Measurements from ENCODE around the gene AMMECR1. TPM values are rescaled to one million over a fixed set of nuclear protein-coding genes. Genes with fewer than 3 reads are reported as not detected.

The AMMECR1 gene
- total RNA-seq, 2 donors from 2014 or later = 3.7 to 4.8 TPM

DNA sequence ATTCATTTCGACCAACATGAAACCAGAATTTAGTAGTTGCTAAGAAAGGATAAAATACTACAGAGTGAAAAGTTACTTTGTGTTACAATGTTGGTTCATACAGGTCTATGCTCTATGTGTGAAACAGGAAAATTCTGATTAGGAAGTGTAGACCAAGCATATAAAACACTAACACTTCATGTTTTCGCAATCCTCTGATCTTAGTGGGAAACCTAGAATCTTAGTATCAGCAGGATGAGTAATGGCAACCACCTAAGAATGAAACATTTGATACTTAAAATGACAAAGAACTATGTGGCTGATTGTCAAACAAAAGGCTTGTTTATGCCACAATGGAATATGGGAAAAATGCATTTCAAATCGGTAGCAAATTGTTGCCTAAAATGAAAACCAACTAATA is 116.1 kb downstream of the AMMECR1 start:
- 92% methylated on average over 3 of the region's 3 CpGs for WGBS
- intact Hi-C loops (cut with DNase I) = no loop called here
- TF ChIP-seq POLR2A (IDR thresholded peaks at IDR 0.05) = no peak
- TF ChIP-seq, protein P1, sequence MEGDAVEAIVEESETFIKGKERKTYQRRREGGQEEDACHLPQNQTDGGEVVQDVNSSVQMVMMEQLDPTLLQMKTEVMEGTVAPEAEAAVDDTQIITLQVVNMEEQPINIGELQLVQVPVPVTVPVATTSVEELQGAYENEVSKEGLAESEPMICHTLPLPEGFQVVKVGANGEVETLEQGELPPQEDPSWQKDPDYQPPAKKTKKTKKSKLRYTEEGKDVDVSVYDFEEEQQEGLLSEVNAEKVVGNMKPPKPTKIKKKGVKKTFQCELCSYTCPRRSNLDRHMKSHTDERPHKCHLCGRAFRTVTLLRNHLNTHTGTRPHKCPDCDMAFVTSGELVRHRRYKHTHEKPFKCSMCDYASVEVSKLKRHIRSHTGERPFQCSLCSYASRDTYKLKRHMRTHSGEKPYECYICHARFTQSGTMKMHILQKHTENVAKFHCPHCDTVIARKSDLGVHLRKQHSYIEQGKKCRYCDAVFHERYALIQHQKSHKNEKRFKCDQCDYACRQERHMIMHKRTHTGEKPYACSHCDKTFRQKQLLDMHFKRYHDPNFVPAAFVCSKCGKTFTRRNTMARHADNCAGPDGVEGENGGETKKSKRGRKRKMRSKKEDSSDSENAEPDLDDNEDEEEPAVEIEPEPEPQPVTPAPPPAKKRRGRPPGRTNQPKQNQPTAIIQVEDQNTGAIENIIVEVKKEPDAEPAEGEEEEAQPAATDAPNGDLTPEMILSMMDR (IDR thresholded peaks at IDR 0.05) = no peak
- TF ChIP-seq POLR2AphosphoS5 (IDR thresholded peaks at IDR 0.05) = no peak
- H3K4me3 ChIP-seq = no peak overlapping the region
- no peaks in the 10 kb centered on the region for H3K36me3 ChIP-seq
- no peaks in the 10 kb centered on the region for H3K9me3 ChIP-seq
- H3K4me1 ChIP-seq (replicated peaks) = no peaks in the 10 kb centered on the region
- no peak overlapping the region for H3K27ac ChIP-seq
- DNase-seq (ENCODE audit: low spot score) = no peak
- H3K27me3 ChIP-seq (replicated peaks; ENCODE audit: insufficient read depth) = no peaks in the 10 kb centered on the region

DNA sequence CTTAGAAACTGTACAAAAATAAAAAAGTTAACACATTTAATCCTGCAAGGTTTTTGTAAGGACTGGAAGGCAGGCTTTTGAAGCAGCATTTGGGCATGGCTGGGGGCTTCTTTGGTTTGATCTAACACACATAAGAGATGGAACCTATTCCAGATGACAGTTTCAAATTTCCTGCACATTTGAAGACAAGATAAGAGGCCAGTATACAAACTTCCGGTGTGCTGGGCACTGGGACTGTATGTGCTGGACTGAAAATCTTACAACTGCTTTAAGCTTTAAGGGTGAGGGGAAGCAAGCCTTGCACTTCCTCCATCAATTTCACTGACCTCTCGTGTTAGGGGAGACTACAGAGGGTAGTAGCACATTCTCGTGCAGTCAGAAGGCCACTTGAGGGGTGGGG is 122.9 kb downstream of the AMMECR1 start:
- H3K27me3 ChIP-seq (replicated peaks; ENCODE audit: insufficient read depth) = no peaks in the 10 kb centered on the region
- no peak overlapping the region for H3K27ac ChIP-seq
- TF ChIP-seq POLR2A (IDR thresholded peaks at IDR 0.05) (no peak), POLR2AphosphoS5 (IDR thresholded peaks at IDR 0.05) (no peak)
- TF ChIP-seq, protein P1 (IDR thresholded peaks at IDR 0.05) = no peak
- no peaks in the 10 kb centered on the region for H3K36me3 ChIP-seq
- no peaks in the 10 kb centered on the region for H3K4me1 ChIP-seq (replicated peaks)
- no peak overlapping the region for H3K4me3 ChIP-seq
- DNase-seq (ENCODE audit: low spot score) = no peak
- WGBS = 68% methylated on average over 3 of the region's 3 CpGs
- intact Hi-C loops (cut with DNase I) = no loop called here
- H3K9me3 ChIP-seq = no peaks in the 10 kb centered on the region

DNA sequence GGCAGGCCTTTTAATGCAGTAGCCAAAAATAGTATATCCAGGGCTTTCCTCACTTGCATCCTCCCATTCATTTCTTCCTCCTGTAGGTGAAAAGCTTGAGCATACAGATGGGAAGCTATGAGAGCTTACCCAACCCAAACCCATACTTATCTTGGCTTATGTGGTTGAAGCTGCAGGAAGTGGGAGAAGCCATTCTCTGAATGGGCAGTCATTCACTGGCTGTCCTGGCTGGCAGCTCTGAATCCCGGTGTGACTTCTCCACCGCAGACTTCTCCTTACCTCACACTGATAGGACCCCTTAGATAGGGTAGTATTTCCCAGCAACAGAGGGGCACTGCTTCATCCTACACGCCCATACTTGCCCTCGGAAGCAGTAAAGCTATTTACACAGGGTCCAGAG is 125.4 kb downstream of the AMMECR1 start:
- intact Hi-C loops (cut with DNase I) = no loop called here
- Histone ChIP-seq H3K4me3 (no peak overlapping the region), H3K27me3 (replicated peaks; ENCODE audit: insufficient read depth) (no peaks in the 10 kb centered on the region), H3K4me1 (replicated peaks) (no peaks in the 10 kb centered on the region), H3K9me3 (no peaks in the 10 kb centered on the region), H3K27ac (no peak overlapping the region), H3K36me3 (no peaks in the 10 kb centered on the region)
- DNase-seq (ENCODE audit: low spot score) = no peak
- TF ChIP-seq POLR2A (IDR thresholded peaks at IDR 0.05) (no peak), POLR2AphosphoS5 (IDR thresholded peaks at IDR 0.05) (no peak)
- TF ChIP-seq, protein P1 (IDR thresholded peaks at IDR 0.05) = no peak
- WGBS = 44% methylated on average over 4 of the region's 4 CpGs

DNA sequence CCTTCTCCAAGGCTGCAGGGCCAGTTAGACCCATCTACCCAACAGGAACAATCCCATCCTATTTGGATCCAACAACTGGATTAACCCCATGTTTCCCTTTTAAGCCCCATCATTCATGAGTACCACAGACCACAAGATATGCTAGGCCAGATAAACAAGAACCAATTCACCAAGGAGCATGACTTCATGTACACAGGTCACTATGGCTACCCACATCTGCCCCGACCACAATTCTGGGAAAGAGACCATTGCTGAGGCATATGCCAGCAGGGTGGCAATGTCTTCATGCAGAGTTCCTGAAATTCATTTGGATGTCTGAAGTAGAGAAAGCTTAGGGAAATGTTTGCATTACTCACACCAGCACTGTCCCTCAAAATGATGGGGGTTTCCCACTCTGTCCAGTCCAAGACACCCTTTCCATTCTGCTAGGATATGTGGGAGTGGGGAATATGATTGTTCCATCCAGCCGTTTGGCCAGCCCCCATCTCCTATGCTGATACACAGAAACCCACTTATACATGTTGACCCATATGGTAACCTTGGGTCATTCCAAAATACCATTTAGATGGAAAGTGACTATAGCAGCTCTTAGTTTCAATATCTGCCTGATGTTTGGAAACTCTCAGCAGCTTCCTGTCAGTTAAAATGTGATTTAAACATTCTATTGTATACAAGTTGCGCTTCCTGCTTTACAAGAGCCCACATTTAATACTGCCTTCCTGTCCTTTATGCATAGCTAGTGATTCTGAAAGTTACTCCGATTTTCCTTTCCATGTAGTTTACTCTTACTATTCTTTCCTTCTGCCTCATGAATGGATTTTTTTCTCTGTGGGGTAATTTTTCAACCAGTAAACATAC is 129.0 kb downstream of the AMMECR1 start:
- Histone ChIP-seq H3K9me3 (no peaks in the 10 kb centered on the region), H3K36me3 (no peaks in the 10 kb centered on the region), H3K27ac (no peak overlapping the region), H3K4me1 (replicated peaks) (no peaks in the 10 kb centered on the region), H3K27me3 (replicated peaks; ENCODE audit: insufficient read depth) (no peaks in the 10 kb centered on the region), H3K4me3 (no peak overlapping the region)
- TF ChIP-seq, protein P1 (IDR thresholded peaks at IDR 0.05) = no peak
- TF ChIP-seq POLR2AphosphoS5 (IDR thresholded peaks at IDR 0.05) (no peak), POLR2A (IDR thresholded peaks at IDR 0.05) (no peak)
- no peak for DNase-seq (ENCODE audit: low spot score)
- WGBS = 62% methylated on average over 4 of the region's 4 CpGs
- intact Hi-C loops (cut with DNase I) = no loop called here

DNA sequence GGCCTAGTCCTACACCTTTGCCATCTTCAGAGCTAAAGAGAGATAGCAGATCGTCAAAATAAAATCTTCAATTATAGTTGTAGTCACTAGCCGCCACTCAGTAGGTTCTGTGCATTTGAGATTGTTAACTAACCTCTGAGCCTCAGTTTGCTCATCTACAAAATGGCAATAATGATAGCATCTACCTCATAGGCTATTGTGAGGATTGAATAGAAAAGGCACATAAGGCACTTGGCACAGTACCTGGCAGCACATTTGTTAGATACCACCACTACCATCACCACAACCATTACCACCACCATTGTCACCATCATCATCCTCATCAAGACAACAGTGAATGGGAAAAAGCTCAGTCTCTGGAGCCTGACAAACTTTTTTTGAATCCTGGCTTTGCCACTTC is 134.6 kb downstream of the AMMECR1 start:
- 94% methylated on average over 2 of the region's 2 CpGs for WGBS
- TF ChIP-seq, protein P1 (IDR thresholded peaks at IDR 0.05) = no peak
- TF ChIP-seq POLR2AphosphoS5 (IDR thresholded peaks at IDR 0.05) = no peak
- TF ChIP-seq POLR2A (IDR thresholded peaks at IDR 0.05) = no peak
- H3K27me3 ChIP-seq (replicated peaks; ENCODE audit: insufficient read depth) = no peaks in the 10 kb centered on the region

More for the DNA sequence above, 134.6 kb downstream of the AMMECR1 start:
- no peak for DNase-seq (ENCODE audit: low spot score)
- intact Hi-C loops (cut with DNase I) = no loop called here
- Histone ChIP-seq H3K36me3 (no peaks in the 10 kb centered on the region), H3K4me3 (no peak overlapping the region), H3K27ac (no peak overlapping the region), H3K9me3 (no peaks in the 10 kb centered on the region), H3K4me1 (replicated peaks) (no peaks in the 10 kb centered on the region)

All from prostate gland (tissue), 2 donors.